ENCODE data around the gene NFRKB.
"Not testable (repeated sequence)": the region's sequence is repeated elsewhere in the genome, so short reads cannot be mapped to it uniquely, and the experiment has no call there.

The NFRKB gene

GRCh38 chr11:129922674-129923073, 27.3 kb upstream of the NFRKB start:
- Mint-ChIP-seq H3K36me3 (ENCODE audit: low read depth) (peaks cover 10% of the 10 kb centered on the region), H3K9me3 (no peaks in the 10 kb centered on the region), H3K27ac (no peak overlapping the region), H3K27me3 (ENCODE audit: low read depth) (no peaks in the 10 kb centered on the region), H3K4me1 (ENCODE audit: low read depth) (peaks cover 9% of the 10 kb centered on the region), H3K4me3 (no peak overlapping the region)

DNA sequence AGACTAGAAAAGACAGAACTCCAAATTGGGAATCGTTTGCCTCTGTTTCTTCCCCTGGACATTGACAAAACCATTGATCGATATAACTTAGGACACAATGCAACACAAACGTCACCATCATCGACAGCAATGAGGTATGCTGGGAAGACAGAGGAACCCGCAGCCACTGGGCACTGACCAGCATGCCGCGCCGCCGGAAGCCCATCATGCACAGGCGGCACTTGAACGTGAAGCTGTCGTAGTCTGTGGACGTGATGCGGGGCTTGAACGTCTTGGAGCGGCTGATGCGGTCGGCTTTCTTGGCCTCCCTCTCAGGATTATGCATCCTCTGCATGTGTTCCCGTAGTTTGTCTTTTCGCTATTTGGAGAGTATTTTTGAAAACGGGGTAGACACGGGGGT, 23.0 kb upstream of the NFRKB start:
- Mint-ChIP-seq H3K4me3 (no peak overlapping the region), H3K36me3 (ENCODE audit: low read depth) (peaks cover 8% of the 10 kb centered on the region), H3K4me1 (ENCODE audit: low read depth) (peaks cover 7% of the 10 kb centered on the region), H3K27me3 (ENCODE audit: low read depth) (no peaks in the 10 kb centered on the region), H3K27ac (no peak overlapping the region), H3K9me3 (no peaks in the 10 kb centered on the region)

GRCh38 chr11:129917231-129917630, 21.9 kb upstream of the NFRKB start:
- no peaks in the 10 kb centered on the region for H3K27me3 Mint-ChIP-seq (ENCODE audit: low read depth)
- H3K36me3 Mint-ChIP-seq (ENCODE audit: low read depth) = peaks cover 11% of the 10 kb centered on the region
- peaks cover 5% of the 10 kb centered on the region for H3K4me1 Mint-ChIP-seq (ENCODE audit: low read depth)
- no peak overlapping the region for H3K27ac Mint-ChIP-seq
- no peak overlapping the region for H3K4me3 Mint-ChIP-seq
- H3K9me3 Mint-ChIP-seq = no peaks in the 10 kb centered on the region

DNA sequence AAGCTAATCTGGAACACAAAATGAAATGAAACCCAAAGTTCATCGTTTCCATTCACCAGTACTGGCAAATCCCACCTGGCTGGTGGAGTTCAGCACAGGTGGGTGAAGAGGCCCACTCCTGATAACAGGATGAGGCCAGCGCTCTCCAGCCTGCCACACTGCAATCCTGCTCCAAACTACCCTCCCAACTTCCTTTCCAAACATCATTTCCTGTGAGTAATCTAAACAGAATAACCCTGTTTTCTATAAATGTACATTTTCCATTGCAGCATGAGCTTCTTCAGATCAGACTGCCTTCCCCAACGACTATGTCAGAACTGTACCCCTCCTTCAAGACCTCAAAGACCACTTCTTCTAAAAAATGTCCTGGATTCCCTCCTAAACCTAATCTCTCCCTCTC, 15.9 kb upstream of the NFRKB start:
- Mint-ChIP-seq H3K4me3 (no peak overlapping the region), H3K4me1 (ENCODE audit: low read depth) (peaks cover 5% of the 10 kb centered on the region), H3K27me3 (ENCODE audit: low read depth) (no peaks in the 10 kb centered on the region), H3K36me3 (ENCODE audit: low read depth) (peaks cover 23% of the 10 kb centered on the region), H3K9me3 (no peaks in the 10 kb centered on the region), H3K27ac (no peak overlapping the region)

GRCh38 chr11:129910360-129910759, 15.0 kb upstream of the NFRKB start:
- H3K9me3 Mint-ChIP-seq = no peaks in the 10 kb centered on the region
- H3K4me3 Mint-ChIP-seq = no peak overlapping the region
- peaks cover 5% of the 10 kb centered on the region for H3K4me1 Mint-ChIP-seq (ENCODE audit: low read depth)
- H3K27me3 Mint-ChIP-seq (ENCODE audit: low read depth) = no peaks in the 10 kb centered on the region
- peaks cover 22% of the 10 kb centered on the region for H3K36me3 Mint-ChIP-seq (ENCODE audit: low read depth)
- H3K27ac Mint-ChIP-seq = no peak overlapping the region

GRCh38 chr11:129905402-129905801, 10.0 kb upstream of the NFRKB start:
- Mint-ChIP-seq H3K36me3 (ENCODE audit: low read depth) (peaks cover 24% of the 10 kb centered on the region), H3K27ac (no peak overlapping the region), H3K27me3 (ENCODE audit: low read depth) (no peaks in the 10 kb centered on the region), H3K4me3 (no peak overlapping the region), H3K4me1 (ENCODE audit: low read depth) (no peaks in the 10 kb centered on the region), H3K9me3 (no peaks in the 10 kb centered on the region)

DNA sequence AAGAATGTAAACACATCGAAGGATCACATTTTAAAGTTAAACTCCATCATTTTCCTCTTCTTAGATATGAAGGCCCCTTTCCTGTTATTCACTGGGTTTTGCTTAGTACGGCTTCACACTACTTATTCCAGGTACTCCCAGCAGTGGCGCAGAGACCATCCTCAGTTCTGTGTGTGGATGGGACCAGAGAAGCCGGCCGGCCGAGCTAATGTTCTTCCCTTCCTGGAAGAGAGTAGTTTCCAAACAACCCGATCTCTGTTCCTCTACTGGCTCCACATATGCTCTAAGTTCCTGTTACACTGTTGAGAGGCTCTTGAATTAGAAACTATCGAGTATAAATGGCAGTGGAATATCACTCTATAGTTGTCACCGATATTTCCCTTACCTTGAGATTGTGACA, 684 bp upstream of the NFRKB start:
- Mint-ChIP-seq H3K27ac (peak overlapping the region; percentile 78), H3K4me3 (peak overlapping the region; percentile 88), H3K36me3 (ENCODE audit: low read depth) (peaks cover 22% of the 10 kb centered on the region), H3K27me3 (ENCODE audit: low read depth) (peaks cover 8% of the 10 kb centered on the region), H3K9me3 (no peaks in the 10 kb centered on the region), H3K4me1 (ENCODE audit: low read depth) (peaks cover 21% of the 10 kb centered on the region)

- H3K4me3 Mint-ChIP-seq = peak overlapping the region; percentile 88
Measured at GRCh38 chr11:129894278-129895125, 876 bp downstream of the NFRKB start.

DNA sequence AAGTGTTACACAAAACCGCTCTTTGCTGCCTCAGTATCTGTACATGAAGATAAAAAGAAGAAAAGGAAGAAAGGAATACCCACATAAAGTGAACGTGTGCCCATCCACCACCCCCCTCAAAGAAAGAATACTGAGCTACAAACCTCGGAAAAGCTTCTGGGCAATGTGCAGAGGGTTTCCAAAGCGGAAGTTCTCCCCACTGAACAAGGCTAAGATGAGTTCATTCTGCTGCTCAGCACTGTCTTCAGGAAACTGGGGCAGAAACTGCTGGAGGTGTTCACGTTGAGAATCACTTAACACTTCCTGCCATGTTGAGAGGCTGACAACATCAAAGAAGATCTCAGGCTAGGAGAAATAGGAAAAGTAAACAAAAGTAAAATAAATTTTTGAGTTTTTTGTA, 6.9 kb downstream of the NFRKB start:
- no peaks in the 10 kb centered on the region for H3K27me3 Mint-ChIP-seq (ENCODE audit: low read depth)
- H3K4me3 Mint-ChIP-seq = peak overlapping the region; percentile 26
- H3K4me1 Mint-ChIP-seq (ENCODE audit: low read depth) = peaks cover 22% of the 10 kb centered on the region
- peak overlapping the region; percentile 58 for H3K27ac Mint-ChIP-seq
- no peaks in the 10 kb centered on the region for H3K9me3 Mint-ChIP-seq
- H3K36me3 Mint-ChIP-seq (ENCODE audit: low read depth) = peaks cover 62% of the 10 kb centered on the region

More at GRCh38 chr11:129894278-129895125, 876 bp downstream of the NFRKB start:
- Mint-ChIP-seq H3K4me1 (ENCODE audit: low read depth) (peaks cover 25% of the 10 kb centered on the region), H3K27ac (peak overlapping the region; percentile 83), H3K27me3 (ENCODE audit: low read depth) (peaks cover 8% of the 10 kb centered on the region), H3K9me3 (no peaks in the 10 kb centered on the region), H3K36me3 (ENCODE audit: low read depth) (peaks cover 23% of the 10 kb centered on the region)

GRCh38 chr11:129885381-129885780, 10.0 kb downstream of the NFRKB start:
- Mint-ChIP-seq H3K27ac (no peak overlapping the region), H3K27me3 (ENCODE audit: low read depth) (no peaks in the 10 kb centered on the region), H3K4me3 (no peak overlapping the region), H3K36me3 (ENCODE audit: low read depth) (peaks cover 69% of the 10 kb centered on the region), H3K9me3 (no peaks in the 10 kb centered on the region), H3K4me1 (ENCODE audit: low read depth) (peaks cover 16% of the 10 kb centered on the region)

DNA sequence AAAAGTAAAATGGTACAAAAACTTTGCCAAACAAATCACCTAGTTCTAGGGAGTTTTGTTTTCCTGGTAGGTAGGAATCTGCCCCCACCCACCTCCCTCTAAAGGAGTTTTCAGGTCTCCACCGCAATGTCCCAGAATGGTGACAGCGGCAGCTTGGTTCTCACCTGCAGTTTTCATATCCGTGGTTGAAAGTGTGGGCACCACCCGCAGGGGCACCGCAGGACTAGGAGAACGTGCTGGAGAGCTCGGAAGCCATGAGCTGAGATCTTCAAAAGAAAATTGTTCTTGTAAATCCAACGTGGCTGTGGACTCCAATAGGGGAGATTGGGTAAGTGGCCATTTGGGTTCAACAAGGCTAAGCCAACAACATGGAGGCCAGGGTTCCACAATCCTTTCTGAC, 10.8 kb downstream of the NFRKB start:
- H3K27me3 Mint-ChIP-seq (ENCODE audit: low read depth) = no peaks in the 10 kb centered on the region
- H3K27ac Mint-ChIP-seq = no peak overlapping the region
- no peak overlapping the region for H3K4me3 Mint-ChIP-seq
- H3K4me1 Mint-ChIP-seq (ENCODE audit: low read depth) = peaks cover 15% of the 10 kb centered on the region
- no peaks in the 10 kb centered on the region for H3K9me3 Mint-ChIP-seq
- peaks cover 70% of the 10 kb centered on the region for H3K36me3 Mint-ChIP-seq (ENCODE audit: low read depth)

GRCh38 chr11:129881570-129882170, 13.7 kb downstream of the NFRKB start:
- Mint-ChIP-seq H3K36me3 (ENCODE audit: low read depth) (peaks cover 72% of the 10 kb centered on the region), H3K4me1 (ENCODE audit: low read depth) (peaks cover 2% of the 10 kb centered on the region), H3K9me3 (no peaks in the 10 kb centered on the region), H3K27me3 (ENCODE audit: low read depth) (no peaks in the 10 kb centered on the region), H3K27ac (no peak overlapping the region), H3K4me3 (no peak overlapping the region)

DNA sequence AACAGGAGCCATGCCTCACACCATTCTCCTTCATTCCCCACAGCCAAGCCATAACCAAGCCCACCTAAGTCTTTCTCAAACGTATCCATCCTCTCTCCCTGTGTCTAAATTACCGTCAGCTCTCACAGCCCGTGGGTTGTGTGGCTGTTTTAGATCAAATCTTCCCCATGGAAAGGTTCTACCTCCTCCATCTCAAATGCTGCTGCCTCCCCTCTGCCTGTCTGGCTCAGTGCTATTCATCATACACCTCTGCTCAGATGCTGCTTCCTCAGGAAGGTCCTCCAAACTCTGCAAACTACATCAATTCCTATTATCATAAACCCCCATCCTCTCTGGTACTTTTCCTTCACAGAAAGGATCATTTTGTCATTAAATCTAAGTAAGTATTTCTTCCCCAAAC, 15.1 kb downstream of the NFRKB start:
- no peak overlapping the region for H3K4me3 Mint-ChIP-seq
- H3K4me1 Mint-ChIP-seq (ENCODE audit: low read depth) = peaks cover 2% of the 10 kb centered on the region
- H3K27me3 Mint-ChIP-seq (ENCODE audit: low read depth) = no peaks in the 10 kb centered on the region
- H3K9me3 Mint-ChIP-seq = no peaks in the 10 kb centered on the region
- H3K27ac Mint-ChIP-seq = no peak overlapping the region
- H3K36me3 Mint-ChIP-seq (ENCODE audit: low read depth) = peaks cover 71% of the 10 kb centered on the region

- H3K36me3 Mint-ChIP-seq (ENCODE audit: low read depth) = peaks cover 59% of the 10 kb centered on the region
- H3K27ac Mint-ChIP-seq = no peak overlapping the region
- no peak overlapping the region for H3K4me3 Mint-ChIP-seq
Measured at GRCh38 chr11:129871914-129872313, 23.5 kb downstream of the NFRKB start.

DNA sequence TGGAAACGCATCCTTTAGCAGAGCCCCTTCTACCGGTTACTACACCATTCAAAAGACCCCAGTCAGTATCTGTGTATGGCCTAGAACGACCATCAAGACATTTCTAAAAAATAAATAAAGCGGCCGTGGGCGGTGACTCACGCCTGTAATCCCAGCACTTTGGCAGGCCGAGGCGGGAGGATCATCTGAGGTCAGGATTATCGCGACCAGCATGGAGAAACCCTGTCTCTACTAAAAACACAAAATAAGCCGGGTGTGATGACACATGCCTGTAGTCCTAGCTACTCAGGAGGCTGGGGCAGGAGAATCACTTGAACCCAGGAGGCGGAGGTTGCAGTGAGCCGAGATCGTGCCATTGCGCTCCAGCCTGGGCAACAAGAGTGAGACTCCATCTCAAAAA, 26.8 kb downstream of the NFRKB start:
- peaks cover 61% of the 10 kb centered on the region for H3K36me3 Mint-ChIP-seq (ENCODE audit: low read depth)
- H3K4me1 Mint-ChIP-seq (ENCODE audit: low read depth); H3K4me3 Mint-ChIP-seq; H3K9me3 Mint-ChIP-seq; H3K27me3 Mint-ChIP-seq (ENCODE audit: low read depth); H3K27ac Mint-ChIP-seq: not testable (repeated sequence)

More at GRCh38 chr11:129871914-129872313, 23.5 kb downstream of the NFRKB start:
- Mint-ChIP-seq H3K4me1 (ENCODE audit: low read depth) (no peaks in the 10 kb centered on the region), H3K27me3 (ENCODE audit: low read depth) (no peaks in the 10 kb centered on the region), H3K9me3 (no peaks in the 10 kb centered on the region)
